BJ (cell line): Measurements from ENCODE around the gene ZC2HC1B. TPM values are rescaled to one million over a fixed set of nuclear protein-coding genes. Genes with fewer than 3 reads are reported as not detected.
"Not testable (repeated sequence)": the region's sequence is repeated elsewhere in the genome, so short reads cannot be mapped to it uniquely, and the experiment has no call there.

Source experiments
- CTCF ChIA-PET: fragments of 350-600 bp; formaldehyde crosslinking; extraction: SDS; loops from one replicate; lab custom pipeline; 2021; ENCODE audit warnings: antibody characterized with exemption, inconsistent platforms; lab: Yijun Ruan, JAX
- POLR2A ChIA-PET: fragments of 300-600 bp; sonication (Branson Sonifier 250); formaldehyde crosslinking; extraction: SDS; loops from one replicate; lab custom pipeline; 2021; ENCODE audit warnings: antibody characterized with exemption; lab: Charles Lee
- DNase-seq: peaks from one replicate; pipeline ENCODE4 v3.0.0-alpha.2; 2011; ENCODE audit warnings: low read depth
- H3K27me3 ChIP-seq: 2 replicates; pipeline ENCODE4 v1.6.0; 2011; ENCODE audit warnings: low read length; ENCODE audit not compliant: control insufficient read depth, insufficient read depth
- H3K36me3 ChIP-seq: 2 replicates; pipeline ENCODE4 v1.5.1; 2011; ENCODE audit warnings: low read length; ENCODE audit not compliant: control insufficient read depth, insufficient read depth
- H3K4me3 ChIP-seq: 2 replicates; pipeline ENCODE4 v1.5.1; 2011; ENCODE audit warnings: low read depth, mild to moderate bottlenecking, control low read depth, low read length
- polyA plus RNA-seq: library from polyadenylated mRNA; depleted of rRNA; stranded (reverse); fragments of >200 nt; gene quantifications from 2 replicates; pipeline ENCODE4 v1.2.3, GENCODE V29; 2011
- TF ChIP-seq, protein P1 (sequence below): IDR thresholded peaks from 2 replicates; pipeline ENCODE4 v1.5.1; 2011; ENCODE audit warnings: low read depth, mild to moderate bottlenecking, control low read depth, inconsistent platforms, low read length, moderate library complexity; ENCODE audit not compliant: insufficient read depth

ZC2HC1B gene
- polyA plus RNA-seq, 1 experiment = not detected

DNA sequence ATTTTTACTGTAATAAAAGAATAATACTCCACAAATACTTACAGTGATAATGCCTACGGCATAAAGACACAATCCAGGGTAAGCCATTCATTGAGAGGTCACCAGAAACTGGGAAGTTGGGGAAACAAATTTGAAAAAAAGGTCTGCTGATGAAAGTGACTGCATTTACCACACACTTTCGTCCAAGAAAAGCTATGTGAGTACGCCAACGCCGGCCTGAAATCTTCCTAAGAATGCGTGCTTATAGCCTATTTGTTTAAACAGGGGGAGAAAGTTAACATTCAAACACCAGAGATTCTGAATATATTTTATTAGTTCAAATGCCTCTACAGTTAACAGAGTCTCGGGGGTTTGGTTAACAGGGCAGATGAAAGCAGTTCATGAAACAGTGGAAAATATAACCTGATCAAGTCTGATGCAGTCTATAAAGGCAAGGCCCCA is 21.8 kb upstream of the ZC2HC1B start:
- TF ChIP-seq, protein P1, sequence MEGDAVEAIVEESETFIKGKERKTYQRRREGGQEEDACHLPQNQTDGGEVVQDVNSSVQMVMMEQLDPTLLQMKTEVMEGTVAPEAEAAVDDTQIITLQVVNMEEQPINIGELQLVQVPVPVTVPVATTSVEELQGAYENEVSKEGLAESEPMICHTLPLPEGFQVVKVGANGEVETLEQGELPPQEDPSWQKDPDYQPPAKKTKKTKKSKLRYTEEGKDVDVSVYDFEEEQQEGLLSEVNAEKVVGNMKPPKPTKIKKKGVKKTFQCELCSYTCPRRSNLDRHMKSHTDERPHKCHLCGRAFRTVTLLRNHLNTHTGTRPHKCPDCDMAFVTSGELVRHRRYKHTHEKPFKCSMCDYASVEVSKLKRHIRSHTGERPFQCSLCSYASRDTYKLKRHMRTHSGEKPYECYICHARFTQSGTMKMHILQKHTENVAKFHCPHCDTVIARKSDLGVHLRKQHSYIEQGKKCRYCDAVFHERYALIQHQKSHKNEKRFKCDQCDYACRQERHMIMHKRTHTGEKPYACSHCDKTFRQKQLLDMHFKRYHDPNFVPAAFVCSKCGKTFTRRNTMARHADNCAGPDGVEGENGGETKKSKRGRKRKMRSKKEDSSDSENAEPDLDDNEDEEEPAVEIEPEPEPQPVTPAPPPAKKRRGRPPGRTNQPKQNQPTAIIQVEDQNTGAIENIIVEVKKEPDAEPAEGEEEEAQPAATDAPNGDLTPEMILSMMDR = no peak
- CTCF ChIA-PET = interaction anchor here (0.7 to 2.0 kb wide), 3 partner anchors 21 to 267 kb away, joined by 3 to 7 read pairs (median 4); no protein-coding TSS in a partner anchor
- peaks cover 12% of the 10 kb centered on the region for H3K36me3 ChIP-seq
- peak; percentile 4 for DNase-seq
- POLR2A ChIA-PET = interaction anchor here (0.6 kb wide), 2 partner anchors 83 to 106 kb away, joined by 3 to 9 read pairs; no protein-coding TSS in a partner anchor
- H3K27me3 ChIP-seq = no peaks in the 10 kb centered on the region
- peak overlapping the region; percentile 78 for H3K4me3 ChIP-seq

DNA sequence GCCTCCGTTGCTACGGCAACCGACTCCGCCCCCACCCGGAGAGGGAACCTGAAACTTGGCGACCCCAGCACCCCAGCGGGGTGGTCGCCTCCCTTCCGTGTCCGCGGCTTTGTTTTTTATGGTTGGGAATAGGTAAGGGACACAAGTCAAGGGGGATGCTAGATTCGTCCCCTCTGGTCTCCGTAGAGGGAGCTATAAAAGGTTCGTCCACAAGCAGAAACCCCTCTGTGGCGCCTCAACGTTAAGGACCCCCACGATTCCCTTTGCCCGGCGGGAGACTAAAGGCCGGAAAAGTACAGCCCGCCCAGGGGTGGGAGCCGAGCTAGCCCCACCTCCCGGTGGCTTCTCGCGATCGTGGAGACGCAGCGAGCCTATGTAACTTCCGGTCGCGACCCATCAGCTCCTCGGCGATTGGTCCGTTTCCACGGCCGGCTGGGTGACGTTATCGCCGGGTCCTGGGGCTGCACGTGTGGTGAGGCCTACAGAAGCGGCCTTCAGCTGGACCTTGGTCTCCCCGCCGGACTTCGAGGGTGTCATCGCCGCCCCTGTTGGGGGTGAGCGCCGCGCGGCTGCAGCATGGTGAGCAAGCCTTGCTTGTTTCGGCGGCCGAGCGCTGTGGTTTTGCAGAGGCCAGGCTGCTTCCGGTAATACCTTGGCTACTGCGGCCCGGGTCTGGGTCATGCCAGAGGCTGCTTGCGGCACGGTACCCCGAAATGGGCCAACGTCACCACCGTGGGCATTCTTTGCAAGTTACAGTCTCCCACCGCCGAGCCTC is 21.2 kb upstream of the ZC2HC1B start, which contains the start of gene LTV1:
Gene LTV1 (plus strand): TSS at position 437 of the 775 bp plus-strand sequence. CDS start 140 bp downstream, at position 577.
- ChIA-PET POLR2A (interaction anchor here (0.6 kb wide), 2 partner anchors 83 to 106 kb away, joined by 3 to 9 read pairs; no protein-coding TSS in a partner anchor), CTCF (interaction anchor here (0.7 to 2.0 kb wide), 3 partner anchors 20 to 268 kb away, joined by 3 to 7 read pairs (median 4); no protein-coding TSS in a partner anchor)
- Histone ChIP-seq H3K36me3 (peaks cover 12% of the 10 kb centered on the region), H3K27me3 (no peaks in the 10 kb centered on the region), H3K4me3 (peak within 1 kb of the TSS; percentile 78)
- TF ChIP-seq, protein P1 = no peak
- DNase-seq = peak; percentile 75

DNA sequence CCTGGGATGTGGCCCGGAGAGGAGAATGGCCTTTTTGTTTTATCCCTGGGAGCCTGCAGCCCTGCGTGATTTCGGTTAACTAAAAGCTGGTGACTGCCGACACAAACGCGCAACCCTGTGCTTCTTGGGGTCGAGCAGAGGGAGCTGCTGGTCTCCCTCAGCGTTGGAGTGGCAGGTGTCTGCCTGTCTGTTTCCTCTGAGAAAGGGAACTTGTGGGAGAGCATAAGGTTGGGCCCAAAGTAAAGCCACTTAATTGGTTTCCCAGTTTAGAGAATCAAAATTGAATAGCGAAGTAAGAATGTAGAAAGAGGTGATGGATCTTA is 20.6 kb upstream of the ZC2HC1B start:
- peaks cover 16% of the 10 kb centered on the region for H3K36me3 ChIP-seq
- H3K27me3 ChIP-seq = no peaks in the 10 kb centered on the region
- ChIA-PET POLR2A (no interaction called here), CTCF (interaction anchor here (1.6 to 2.0 kb wide), 2 partner anchors 170 to 268 kb away, joined by 4 to 7 read pairs; no protein-coding TSS in a partner anchor)
- DNase-seq = no peak
- TF ChIP-seq, protein P1 = no peak
- H3K4me3 ChIP-seq = peak overlapping the region; percentile 78

DNA sequence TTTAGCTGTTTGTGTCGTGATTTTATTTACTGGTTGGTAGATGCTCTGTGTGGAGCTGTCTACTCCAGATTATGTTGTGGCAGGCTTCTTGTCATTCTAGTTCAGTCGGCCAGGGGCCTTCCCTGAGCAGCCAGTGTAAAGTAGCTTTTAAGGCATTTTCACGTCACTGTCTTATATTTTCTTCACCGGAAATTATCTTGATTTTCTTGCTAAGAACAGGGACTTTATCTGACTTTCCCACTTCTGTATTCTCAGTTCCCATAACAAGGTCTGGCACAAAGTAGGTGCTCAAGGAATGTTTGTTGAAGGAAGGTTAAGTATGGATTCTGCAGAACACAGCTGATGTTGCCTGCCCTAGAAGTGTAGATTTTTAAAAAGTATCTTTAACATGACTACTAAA is 20.3 kb upstream of the ZC2HC1B start:
- ChIA-PET CTCF (interaction anchor here (1.6 to 2.0 kb wide), 2 partner anchors 169 to 269 kb away, joined by 4 to 7 read pairs; no protein-coding TSS in a partner anchor), POLR2A (no interaction called here)
- H3K36me3 ChIP-seq = peaks cover 17% of the 10 kb centered on the region
- no peaks in the 10 kb centered on the region for H3K27me3 ChIP-seq
- TF ChIP-seq, protein P1 = no peak
- no peak for DNase-seq
- peak overlapping the region; percentile 78 for H3K4me3 ChIP-seq

DNA sequence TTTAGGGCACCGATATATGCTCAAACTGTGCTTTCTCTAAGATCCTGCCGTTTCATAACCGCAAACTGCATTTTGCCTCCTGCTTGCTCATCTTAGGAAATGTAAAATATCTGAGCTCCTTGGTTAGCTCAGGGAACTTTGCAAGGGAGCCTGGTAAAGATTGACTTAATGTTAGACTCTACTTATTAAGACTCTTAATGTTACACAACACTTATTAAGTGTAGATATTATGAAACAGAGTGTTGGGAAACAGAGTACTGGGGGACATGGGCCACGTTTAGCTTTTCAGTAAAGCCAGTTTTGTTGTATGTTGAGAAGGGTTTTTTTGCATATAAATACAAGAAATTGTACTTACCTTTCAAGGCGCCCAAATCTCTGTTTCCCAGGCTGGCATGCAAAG is 19.2 kb upstream of the ZC2HC1B start:
- no peak for DNase-seq
- CTCF ChIA-PET = interaction anchor here (1.6 kb wide), 1 partner anchor 269 kb away, joined by 5 read pairs; no protein-coding TSS in a partner anchor

DNA sequence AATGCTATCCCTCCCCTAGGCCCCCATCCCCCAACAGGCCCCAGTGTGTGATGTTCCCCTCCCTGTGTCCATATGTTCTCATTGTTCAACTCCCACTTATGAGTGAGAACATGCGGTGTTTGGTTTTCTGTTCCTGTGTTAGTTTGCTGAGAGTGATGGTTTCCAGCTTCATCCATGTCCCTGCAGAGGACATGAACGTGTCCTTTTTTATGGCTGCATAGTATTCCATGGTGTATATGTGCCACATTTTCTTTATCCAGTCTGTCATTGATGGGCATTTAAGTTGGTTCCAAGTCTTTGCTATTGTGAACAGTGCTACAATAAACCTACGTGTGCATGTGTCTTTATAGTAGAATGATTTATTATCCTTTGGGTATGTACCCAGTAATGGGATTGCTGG is 12.6 kb upstream of the ZC2HC1B start:
- H3K4me3 ChIP-seq, CTCF ChIA-PET, POLR2A ChIA-PET, DNase-seq, H3K27me3 ChIP-seq: not testable (repeated sequence)
- H3K36me3 ChIP-seq = peaks cover 11% of the 10 kb centered on the region

More for the DNA sequence above, 19.2 kb upstream of the ZC2HC1B start:
- POLR2A ChIA-PET = no interaction called here
- H3K36me3 ChIP-seq = peaks cover 17% of the 10 kb centered on the region
- no peaks in the 10 kb centered on the region for H3K27me3 ChIP-seq
- TF ChIP-seq, protein P1 = no peak
- H3K4me3 ChIP-seq = no peak overlapping the region

DNA sequence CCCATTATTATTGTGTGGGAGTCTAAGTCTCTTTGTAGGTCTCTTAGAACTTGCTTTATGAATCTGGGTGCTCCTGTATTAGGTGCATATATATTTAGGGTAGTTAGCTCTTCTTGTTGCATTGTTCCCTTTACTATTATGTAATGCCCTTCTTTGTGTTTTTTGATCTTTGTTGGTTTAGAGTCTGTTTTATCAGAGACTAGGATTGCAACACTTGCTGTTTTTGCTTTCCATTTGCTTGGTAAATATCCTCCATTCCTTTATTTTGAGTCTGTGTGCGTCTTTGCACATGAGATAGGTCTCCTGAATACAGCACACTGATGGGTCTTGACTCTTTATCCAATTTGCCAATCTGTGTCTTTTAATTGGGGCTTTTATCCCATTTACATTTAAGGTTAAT is 9.2 kb upstream of the ZC2HC1B start:
- H3K27me3 ChIP-seq, H3K4me3 ChIP-seq, POLR2A ChIA-PET, DNase-seq, CTCF ChIA-PET, H3K36me3 ChIP-seq: not testable (repeated sequence)

DNA sequence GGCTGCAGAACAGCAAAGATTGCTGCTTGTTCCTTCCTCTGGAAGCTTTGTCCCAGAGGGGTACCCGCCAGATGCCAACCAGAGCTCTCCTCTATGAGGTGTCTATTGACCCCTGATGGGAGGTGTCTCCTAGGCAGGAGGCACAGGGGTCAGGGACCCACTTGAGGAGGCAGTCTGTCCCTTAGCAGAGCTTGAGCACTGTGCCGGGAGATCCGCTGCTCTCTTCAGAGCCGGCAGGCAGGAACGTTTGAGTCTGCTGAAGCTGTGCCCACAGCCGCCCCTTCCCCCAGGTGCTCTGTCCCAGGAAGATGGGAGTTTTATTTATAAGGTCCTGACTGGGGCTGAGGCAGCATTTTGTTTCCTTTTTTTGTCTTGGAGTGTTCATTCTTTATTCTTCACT is 7.5 kb upstream of the ZC2HC1B start:
- DNase-seq, H3K4me3 ChIP-seq, H3K27me3 ChIP-seq, POLR2A ChIA-PET, CTCF ChIA-PET, H3K36me3 ChIP-seq: not testable (repeated sequence)
